Measurements from ENCODE around the gene FBXO22.

GRCh38 chr15:75884041-75884440 lies 19.6 kb upstream of the FBXO22 start:
- TF ChIP-seq, protein P1, sequence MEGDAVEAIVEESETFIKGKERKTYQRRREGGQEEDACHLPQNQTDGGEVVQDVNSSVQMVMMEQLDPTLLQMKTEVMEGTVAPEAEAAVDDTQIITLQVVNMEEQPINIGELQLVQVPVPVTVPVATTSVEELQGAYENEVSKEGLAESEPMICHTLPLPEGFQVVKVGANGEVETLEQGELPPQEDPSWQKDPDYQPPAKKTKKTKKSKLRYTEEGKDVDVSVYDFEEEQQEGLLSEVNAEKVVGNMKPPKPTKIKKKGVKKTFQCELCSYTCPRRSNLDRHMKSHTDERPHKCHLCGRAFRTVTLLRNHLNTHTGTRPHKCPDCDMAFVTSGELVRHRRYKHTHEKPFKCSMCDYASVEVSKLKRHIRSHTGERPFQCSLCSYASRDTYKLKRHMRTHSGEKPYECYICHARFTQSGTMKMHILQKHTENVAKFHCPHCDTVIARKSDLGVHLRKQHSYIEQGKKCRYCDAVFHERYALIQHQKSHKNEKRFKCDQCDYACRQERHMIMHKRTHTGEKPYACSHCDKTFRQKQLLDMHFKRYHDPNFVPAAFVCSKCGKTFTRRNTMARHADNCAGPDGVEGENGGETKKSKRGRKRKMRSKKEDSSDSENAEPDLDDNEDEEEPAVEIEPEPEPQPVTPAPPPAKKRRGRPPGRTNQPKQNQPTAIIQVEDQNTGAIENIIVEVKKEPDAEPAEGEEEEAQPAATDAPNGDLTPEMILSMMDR (IDR thresholded peaks at IDR 0.05): no peak
- TF ChIP-seq POLR2A (IDR thresholded peaks at IDR 0.05): no peak
- no peak for TF ChIP-seq EP300 (IDR thresholded peaks at IDR 0.05)
- TF ChIP-seq POLR2AphosphoS5 (IDR thresholded peaks at IDR 0.05): no peak
